Endothelial cell of umbilical vein (primary cell): Measurements from ENCODE around the gene ADAM22. TPM values are rescaled to one million over a fixed set of nuclear protein-coding genes. Genes with fewer than 3 reads are reported as not detected.

Experiments
- BruUV-seq: library from RNA; stranded (reverse); fragments of 400-500 nt; replicated peaks from 2 replicates; lab custom pipeline; 2021; lab: Mats Ljungman, UMichigan
- CTCF ChIA-PET: fragments of 300-600, 350-600 bp; sonication (Branson Sonifier 250); formaldehyde crosslinking; loops from one replicate; lab custom pipeline; 2021; ENCODE audit warnings: antibody characterized with exemption, inconsistent platforms; lab: Charles Lee
- POLR2A ChIA-PET: fragments of 300-600, 350-600 bp; sonication (Branson Sonifier 250); formaldehyde crosslinking; loops from one replicate; lab custom pipeline; 2021; ENCODE audit warnings: antibody characterized with exemption, inconsistent platforms; lab: Charles Lee
- DNase-seq: peaks from one replicate; pipeline ENCODE4 v3.0.0-alpha.2; 2011; ENCODE audit warnings: low read depth, low spot score
- FAIRE-seq: peaks from 2 replicates; lab custom pipeline; 2011; peaks lifted over from hg19 to GRCh38; lab: Jason Lieb, UNC
- H2AFZ ChIP-seq: 2 replicates; pipeline ENCODE4 v1.6.0; 2012; ENCODE audit warnings: low read depth, low read length, control low read depth, inconsistent platforms
- H3K27ac ChIP-seq: 2 replicates; pipeline ENCODE4 v1.5.1; 2011; ENCODE audit warnings: low read depth, mild to moderate bottlenecking, control low read depth, low read length, moderate library complexity; ENCODE audit not compliant: insufficient read depth
- H3K27me3 ChIP-seq, 2 experiments: 2 replicates each; pipeline versions ENCODE4 v1.6.0 to v1.6.1; 2011; ENCODE audit warnings: low read length in 2 of 2, mixed read lengths in 1 of 2; ENCODE audit not compliant: control insufficient read depth in 2 of 2, insufficient read depth in 2 of 2
- H3K36me3 ChIP-seq, 2 experiments: 2 replicates in 1 of 2; 3 replicates in 1 of 2; pipeline ENCODE4 v1.5.1; 2011; ENCODE audit warnings: low read length in 2 of 2, mild to moderate bottlenecking in 1 of 2, moderate library complexity in 1 of 2; ENCODE audit not compliant: control insufficient read depth in 2 of 2, insufficient read depth in 2 of 2; ENCODE audit errors: extremely low read depth in 1 of 2
- H3K4me1 ChIP-seq: 3 replicates; pipeline ENCODE4 v1.5.1; 2011; ENCODE audit warnings: mild to moderate bottlenecking, low read length; ENCODE audit not compliant: control insufficient read depth, insufficient read depth; ENCODE audit errors: extremely low read depth
- H3K4me2 ChIP-seq: 2 replicates; pipeline ENCODE4 v1.6.1; 2011; ENCODE audit warnings: low read length, control low read depth, mixed read lengths; ENCODE audit not compliant: insufficient read depth
- H3K4me3 ChIP-seq, 3 experiments: fragments of 200-600 bp in 1 of 3; sonication (generic), shearing (Covaris generic) in 1 of 3; replicated peaks in 1 of 3; 2 replicates each; pipeline ENCODE4 v1.5.1; 2011 to 2016; ENCODE audit warnings: control low read depth in 3 of 3, low read length in 3 of 3, mild to moderate bottlenecking in 2 of 3, inconsistent platforms in 1 of 3, low read depth in 1 of 3, moderate library complexity in 1 of 3; ENCODE audit not compliant: insufficient read depth in 1 of 3
- H3K79me2 ChIP-seq: 2 replicates; pipeline ENCODE4 v1.6.0; 2012; ENCODE audit warnings: low read length, inconsistent platforms; ENCODE audit not compliant: control insufficient read depth, insufficient read depth
- H3K9ac ChIP-seq: replicated peaks from 2 replicates; pipeline ENCODE3; 2011; ENCODE audit warnings: low read length, control low read depth; ENCODE audit not compliant: insufficient read depth; ENCODE audit errors: extremely low read depth
- H3K9me1 ChIP-seq: replicated peaks from 3 replicates; pipeline ENCODE4 v1.6.0; 2011; ENCODE audit warnings: mild to moderate bottlenecking, low read length; ENCODE audit not compliant: control insufficient read depth, insufficient read depth; ENCODE audit errors: extremely low read depth
- H3K9me3 ChIP-seq: replicated peaks from 2 replicates; pipeline ENCODE4 v1.5.1; 2012; ENCODE audit warnings: low read length, inconsistent platforms; ENCODE audit not compliant: control insufficient read depth, insufficient read depth
- H4K20me1 ChIP-seq: replicated peaks from 2 replicates; pipeline ENCODE3; 2011; ENCODE audit warnings: mild to moderate bottlenecking, low read length; ENCODE audit not compliant: control insufficient read depth, insufficient read depth; ENCODE audit errors: extremely low read depth
- EZH2 ChIP-seq: IDR thresholded peaks from 2 replicates; pipeline ENCODE4 v1.6.1; 2012; ENCODE audit warnings: borderline replicate concordance, low read depth, mild to moderate bottlenecking, moderate library complexity, low read length, inconsistent platforms; ENCODE audit not compliant: severe bottlenecking
- FOS ChIP-seq: IDR thresholded peaks from 2 replicates; pipeline ENCODE4 v1.6.1; 2011; ENCODE audit warnings: mild to moderate bottlenecking, low read length, moderate library complexity, borderline replicate concordance; ENCODE audit not compliant: insufficient read depth
- GATA2 ChIP-seq: IDR thresholded peaks from 2 replicates; pipeline ENCODE4 v1.7.0; 2011; ENCODE audit warnings: low read depth, mild to moderate bottlenecking, moderate library complexity, mixed read lengths, low read length; ENCODE audit not compliant: insufficient read length, insufficient read depth
- JUN ChIP-seq: IDR thresholded peaks from 2 replicates; pipeline ENCODE4 v1.6.1; 2011; ENCODE audit warnings: borderline replicate concordance, low read depth; ENCODE audit not compliant: insufficient read length, insufficient read depth
- POLR2A ChIP-seq: IDR thresholded peaks from 2 replicates; pipeline ENCODE4 v1.6.1; 2012; ENCODE audit warnings: low read depth, mild to moderate bottlenecking, control low read depth, low read length
- dilution Hi-C: fragments of 300-500 bp; cut with MboI; formaldehyde crosslinking; loops from one replicate; pipeline ENCODE4 v1.15.0; 2019; ENCODE audit warnings: low sequenced_read_pairs; ENCODE audit not compliant: extremely low pct_ligation_motif_present
- intact Hi-C: fragments of 100-400 bp; cut with micrococcal nuclease; formaldehyde crosslinking; loops from one replicate; pipeline ENCODE4 v1.10.0; 2022
- polyA plus RNA-seq, 4 experiments: library from polyadenylated mRNA; depleted of rRNA in 3 of 4; stranded (reverse) in 3 of 4; unstranded in 1 of 4; fragments of >200 nt; gene quantifications; 2 replicates each; pipeline versions ENCODE4 v1.2.1 to v1.2.3, GENCODE V29; 2011 to 2012; ENCODE audit warnings: missing spikeins in 1 of 4
- total RNA-seq: library from RNA; stranded (reverse); gene quantifications from 2 replicates; pipeline ENCODE4 v1.2.3, GENCODE V29; 2021
- TF ChIP-seq, protein P1 (sequence below): IDR thresholded peaks from 2 replicates; pipeline ENCODE4 v1.6.1; 2011; ENCODE audit not compliant: insufficient read depth, insufficient read length
- TF ChIP-seq, protein P2 (sequence below), 2 donors: IDR thresholded peaks; 1 replicate in 1 of 2; 2 replicates in 1 of 2; pipeline ENCODE4 v1.5.1; 2011; ENCODE audit warnings: low read length in 2 of 2, mild to moderate bottlenecking in 2 of 2, moderate library complexity in 2 of 2, control low read depth in 1 of 2, inconsistent platforms in 1 of 2, low read depth in 1 of 2; ENCODE audit not compliant: insufficient read depth in 1 of 2; ENCODE audit errors: extremely low read depth in 1 of 2

Gene ADAM22
- total and polyA plus RNA-seq, 2 donors (not counting 3 experiments of a cell fraction or from before 2014, with no cell fraction given) = 0.33 to 0.53 TPM

DNA sequence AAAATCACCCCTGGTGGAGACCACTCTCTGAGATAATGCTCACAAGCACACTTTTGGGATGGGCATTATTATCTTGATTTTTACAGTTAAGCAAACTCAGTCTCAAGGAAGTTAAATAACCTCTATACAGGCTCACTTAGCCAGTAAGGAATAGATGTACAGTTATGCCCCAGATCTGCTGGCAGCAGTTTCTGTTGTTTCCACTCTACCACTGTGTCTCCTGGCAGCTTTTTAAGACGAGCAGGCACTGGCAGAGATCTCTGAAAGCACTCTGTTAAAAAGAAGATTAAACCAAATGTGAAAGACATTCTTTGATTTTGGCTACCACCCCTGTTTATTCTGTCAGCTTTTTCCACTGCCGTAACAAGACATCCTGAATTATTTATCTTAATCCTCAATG lies 212.6 kb downstream of the ADAM22 start:
- dilution Hi-C loops = no loop called here
- H3K36me3 ChIP-seq = no peaks in the 10 kb centered on the region
- no peak overlapping the region for H3K4me2 ChIP-seq
- no peak overlapping the region for H3K9ac ChIP-seq
- H3K4me3 ChIP-seq = no peak overlapping the region
- intact Hi-C loops = no loop called here
- H3K4me1 ChIP-seq = no peaks in the 10 kb centered on the region
- ChIA-PET CTCF (no interaction called here), POLR2A (no interaction called here)
- H2AFZ ChIP-seq = no peak overlapping the region
- DNase-seq = no peak
- no peaks in the 10 kb centered on the region for H3K9me1 ChIP-seq
- no peak overlapping the region for H3K27ac ChIP-seq
- BruUV-seq = no TSS peak
- peaks cover 0 to 2% of the 10 kb centered on the region in 2 experiments for H3K27me3 ChIP-seq
- FAIRE-seq = no peak
- no peaks in the 10 kb centered on the region for H3K79me2 ChIP-seq
- no peaks in the 10 kb centered on the region for H4K20me1 ChIP-seq
- H3K9me3 ChIP-seq = no peaks in the 10 kb centered on the region
- TF ChIP-seq, protein P1, sequence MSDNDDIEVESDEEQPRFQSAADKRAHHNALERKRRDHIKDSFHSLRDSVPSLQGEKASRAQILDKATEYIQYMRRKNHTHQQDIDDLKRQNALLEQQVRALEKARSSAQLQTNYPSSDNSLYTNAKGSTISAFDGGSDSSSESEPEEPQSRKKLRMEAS = no peak
- TF ChIP-seq, protein P2, sequence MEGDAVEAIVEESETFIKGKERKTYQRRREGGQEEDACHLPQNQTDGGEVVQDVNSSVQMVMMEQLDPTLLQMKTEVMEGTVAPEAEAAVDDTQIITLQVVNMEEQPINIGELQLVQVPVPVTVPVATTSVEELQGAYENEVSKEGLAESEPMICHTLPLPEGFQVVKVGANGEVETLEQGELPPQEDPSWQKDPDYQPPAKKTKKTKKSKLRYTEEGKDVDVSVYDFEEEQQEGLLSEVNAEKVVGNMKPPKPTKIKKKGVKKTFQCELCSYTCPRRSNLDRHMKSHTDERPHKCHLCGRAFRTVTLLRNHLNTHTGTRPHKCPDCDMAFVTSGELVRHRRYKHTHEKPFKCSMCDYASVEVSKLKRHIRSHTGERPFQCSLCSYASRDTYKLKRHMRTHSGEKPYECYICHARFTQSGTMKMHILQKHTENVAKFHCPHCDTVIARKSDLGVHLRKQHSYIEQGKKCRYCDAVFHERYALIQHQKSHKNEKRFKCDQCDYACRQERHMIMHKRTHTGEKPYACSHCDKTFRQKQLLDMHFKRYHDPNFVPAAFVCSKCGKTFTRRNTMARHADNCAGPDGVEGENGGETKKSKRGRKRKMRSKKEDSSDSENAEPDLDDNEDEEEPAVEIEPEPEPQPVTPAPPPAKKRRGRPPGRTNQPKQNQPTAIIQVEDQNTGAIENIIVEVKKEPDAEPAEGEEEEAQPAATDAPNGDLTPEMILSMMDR (IDR thresholded peaks at IDR 0.05; ENCODE audit: extremely low read depth in 1 of 2, insufficient read depth in 1 of 2, low read depth in 1 of 2, low read length in 2 of 2) = no peak
- no peak for TF ChIP-seq FOS
- no peak for TF ChIP-seq EZH2
- no peak for TF ChIP-seq POLR2A
- no peak for TF ChIP-seq GATA2
- TF ChIP-seq JUN = no peak
